Stomach (tissue), 4 donors: ENCODE results near the gene FAM163B.

Experiments
- POLR2A ChIP-seq, 4 donors: fragments of 450-650 bp; IDR thresholded peaks; one replicate each; pipeline ENCODE4 v1.6.1; 2016; ENCODE audit warnings: antibody characterized with exemption in 4 of 4, control low read depth in 2 of 4, mild to moderate bottlenecking in 1 of 4, moderate library complexity in 1 of 4
- POLR2AphosphoS5 ChIP-seq, 3 donors: sonication (generic); formaldehyde crosslinking; IDR thresholded peaks; one replicate each; pipeline ENCODE4 v1.6.1; 2016; ENCODE audit warnings: antibody characterized with exemption in 3 of 3
- TF ChIP-seq, protein P1 (sequence below), 7 experiments: fragments of 450-650 bp in 4 of 7; fragments of 200-600 bp in 3 of 7; sonication (generic) in 3 of 7; IDR thresholded peaks; one replicate each; pipeline ENCODE4 v1.5.1; 2016 to 2019; ENCODE audit warnings: antibody characterized with exemption in 7 of 7, control low read depth in 2 of 7, mild to moderate bottlenecking in 1 of 7

DNA sequence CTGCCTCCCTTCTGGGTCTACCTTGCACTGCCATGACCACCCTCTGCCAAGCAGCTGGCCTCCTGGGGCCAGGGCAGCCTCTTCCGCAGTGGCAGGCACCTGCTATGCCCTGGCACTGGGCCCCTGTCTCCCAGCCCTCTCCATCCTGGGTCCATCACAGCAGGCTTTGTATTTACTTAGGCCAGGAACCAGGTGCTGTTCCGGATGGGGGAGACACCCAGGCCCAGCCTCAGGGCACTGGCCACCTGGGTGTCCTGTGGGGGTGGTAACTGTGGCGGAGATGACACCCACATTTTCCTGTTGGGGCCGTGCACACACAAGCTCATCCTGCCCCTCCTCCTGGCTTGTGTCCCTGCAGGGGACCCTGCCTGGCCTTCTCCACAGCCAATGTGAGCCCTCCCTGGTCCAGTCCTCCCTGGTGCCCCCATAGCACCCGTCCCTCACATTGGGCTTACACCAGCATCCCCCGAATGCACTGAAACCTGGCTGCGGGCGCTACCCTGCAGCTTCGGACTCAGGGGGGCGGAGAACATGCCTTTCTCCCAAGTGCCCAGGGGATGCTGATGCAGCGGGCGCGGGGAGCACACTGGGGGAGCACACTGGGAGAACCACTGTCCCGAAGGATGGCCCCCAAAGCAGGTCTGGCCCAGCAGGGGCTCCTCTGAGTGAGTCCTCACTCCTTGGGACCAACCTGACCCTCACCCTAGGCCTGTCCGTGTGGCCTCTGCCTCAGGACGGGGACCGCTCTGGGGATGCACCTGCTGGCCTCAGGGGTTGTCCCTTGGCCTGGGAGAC is 17.9 kb downstream of the FAM163B start:
- TF ChIP-seq, protein P1, sequence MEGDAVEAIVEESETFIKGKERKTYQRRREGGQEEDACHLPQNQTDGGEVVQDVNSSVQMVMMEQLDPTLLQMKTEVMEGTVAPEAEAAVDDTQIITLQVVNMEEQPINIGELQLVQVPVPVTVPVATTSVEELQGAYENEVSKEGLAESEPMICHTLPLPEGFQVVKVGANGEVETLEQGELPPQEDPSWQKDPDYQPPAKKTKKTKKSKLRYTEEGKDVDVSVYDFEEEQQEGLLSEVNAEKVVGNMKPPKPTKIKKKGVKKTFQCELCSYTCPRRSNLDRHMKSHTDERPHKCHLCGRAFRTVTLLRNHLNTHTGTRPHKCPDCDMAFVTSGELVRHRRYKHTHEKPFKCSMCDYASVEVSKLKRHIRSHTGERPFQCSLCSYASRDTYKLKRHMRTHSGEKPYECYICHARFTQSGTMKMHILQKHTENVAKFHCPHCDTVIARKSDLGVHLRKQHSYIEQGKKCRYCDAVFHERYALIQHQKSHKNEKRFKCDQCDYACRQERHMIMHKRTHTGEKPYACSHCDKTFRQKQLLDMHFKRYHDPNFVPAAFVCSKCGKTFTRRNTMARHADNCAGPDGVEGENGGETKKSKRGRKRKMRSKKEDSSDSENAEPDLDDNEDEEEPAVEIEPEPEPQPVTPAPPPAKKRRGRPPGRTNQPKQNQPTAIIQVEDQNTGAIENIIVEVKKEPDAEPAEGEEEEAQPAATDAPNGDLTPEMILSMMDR (IDR thresholded peaks at IDR 0.05): no peak
- no peak for TF ChIP-seq POLR2A (IDR thresholded peaks at IDR 0.05)
- TF ChIP-seq POLR2AphosphoS5 (IDR thresholded peaks at IDR 0.05): no peak
